Type B pancreatic cell (in vitro differentiated cells): ENCODE results near the gene NR2C1. TPM values are rescaled to one million over a fixed set of nuclear protein-coding genes. Genes with fewer than 3 reads are reported as not detected.

Source experiments
- DNase-seq: peaks from one replicate; pipeline ENCODE4 v3.0.0; 2021; ENCODE audit warnings: mixed read lengths; ENCODE audit not compliant: unreplicated experiment; ENCODE audit errors: extremely low spot score
- H3K27ac Mint-ChIP-seq: 2 replicates; pipeline ENCODE4 v1.8.0; 2021; ENCODE audit warnings: mild to moderate bottlenecking, mixed read lengths
- H3K27me3 Mint-ChIP-seq: 2 replicates; pipeline ENCODE4 v1.8.0; 2021; ENCODE audit warnings: mixed read lengths
- H3K36me3 Mint-ChIP-seq: 2 replicates; pipeline ENCODE4 v1.8.0; 2021; ENCODE audit warnings: mixed read lengths
- H3K4me1 Mint-ChIP-seq: one replicate; pipeline ENCODE4 v1.8.0; 2021; ENCODE audit warnings: mixed read lengths; ENCODE audit not compliant: unreplicated experiment
- H3K4me3 Mint-ChIP-seq: 2 replicates; pipeline ENCODE4 v1.8.0; 2021; ENCODE audit warnings: mild to moderate bottlenecking, mixed read lengths
- H3K9me3 Mint-ChIP-seq: 2 replicates; pipeline ENCODE4 v1.8.0; 2021; ENCODE audit warnings: mixed read lengths
- total RNA-seq: library from RNA; stranded (reverse); gene quantifications from 2 replicates; pipeline ENCODE4 v1.2.1, GENCODE V29; 2021; ENCODE audit warnings: low replicate concordance
- TF ChIP-seq, protein P1 (sequence below): fragments of 200-600 bp; sonication (generic); conservative IDR thresholded peaks from 2 replicates; pipeline ENCODE4 v1.5.0; 2021; ENCODE audit warnings: antibody characterized with exemption, mild to moderate bottlenecking

The NR2C1 gene
- total RNA-seq, 1 donor from 2014 or later = 51.5 TPM

DNA sequence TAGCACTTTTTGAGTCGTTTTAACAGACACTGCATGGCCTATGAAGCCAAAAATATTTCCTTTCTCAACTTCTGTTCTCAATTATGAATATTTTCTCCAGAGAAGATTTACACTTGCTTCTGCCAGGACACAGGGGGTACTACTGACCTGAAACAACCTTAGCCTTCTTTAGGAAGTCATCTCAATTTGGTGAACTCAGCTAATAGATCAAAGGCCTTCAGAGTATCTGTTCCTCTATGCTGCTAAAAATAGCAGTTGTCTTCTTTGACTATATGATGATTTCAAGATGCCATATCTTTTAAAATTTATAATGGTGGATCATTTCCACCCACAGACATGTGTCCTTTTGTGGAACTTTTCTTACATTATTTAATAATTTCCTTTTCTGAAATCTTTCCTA, 55.9 kb downstream of the NR2C1 start:
- H3K9me3 Mint-ChIP-seq = no peaks in the 10 kb centered on the region
- H3K36me3 Mint-ChIP-seq = peaks cover 5% of the 10 kb centered on the region

DNA sequence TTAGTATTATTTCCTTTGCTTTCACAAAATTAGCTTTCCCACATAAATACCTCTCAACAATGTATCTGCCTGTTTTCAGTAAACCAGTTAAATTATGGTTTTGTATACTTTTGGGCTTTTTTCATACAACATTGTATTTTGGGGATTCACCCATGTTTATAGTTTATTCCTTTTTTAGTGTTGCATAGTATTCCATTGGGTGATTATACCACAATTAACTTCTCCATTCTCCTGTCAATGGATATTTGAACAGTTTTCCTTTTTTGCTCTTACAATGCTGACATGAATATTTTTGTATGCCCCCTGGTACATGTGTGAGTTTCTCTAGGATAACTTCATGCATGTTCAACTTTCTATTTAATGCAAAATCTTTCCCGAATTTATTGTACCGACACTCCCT, 57.3 kb downstream of the NR2C1 start:
- TF ChIP-seq, protein P1, sequence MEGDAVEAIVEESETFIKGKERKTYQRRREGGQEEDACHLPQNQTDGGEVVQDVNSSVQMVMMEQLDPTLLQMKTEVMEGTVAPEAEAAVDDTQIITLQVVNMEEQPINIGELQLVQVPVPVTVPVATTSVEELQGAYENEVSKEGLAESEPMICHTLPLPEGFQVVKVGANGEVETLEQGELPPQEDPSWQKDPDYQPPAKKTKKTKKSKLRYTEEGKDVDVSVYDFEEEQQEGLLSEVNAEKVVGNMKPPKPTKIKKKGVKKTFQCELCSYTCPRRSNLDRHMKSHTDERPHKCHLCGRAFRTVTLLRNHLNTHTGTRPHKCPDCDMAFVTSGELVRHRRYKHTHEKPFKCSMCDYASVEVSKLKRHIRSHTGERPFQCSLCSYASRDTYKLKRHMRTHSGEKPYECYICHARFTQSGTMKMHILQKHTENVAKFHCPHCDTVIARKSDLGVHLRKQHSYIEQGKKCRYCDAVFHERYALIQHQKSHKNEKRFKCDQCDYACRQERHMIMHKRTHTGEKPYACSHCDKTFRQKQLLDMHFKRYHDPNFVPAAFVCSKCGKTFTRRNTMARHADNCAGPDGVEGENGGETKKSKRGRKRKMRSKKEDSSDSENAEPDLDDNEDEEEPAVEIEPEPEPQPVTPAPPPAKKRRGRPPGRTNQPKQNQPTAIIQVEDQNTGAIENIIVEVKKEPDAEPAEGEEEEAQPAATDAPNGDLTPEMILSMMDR = no peak
- Mint-ChIP-seq H3K4me1 (no peaks in the 10 kb centered on the region), H3K9me3 (no peaks in the 10 kb centered on the region), H3K4me3 (no peak overlapping the region), H3K27me3 (no peaks in the 10 kb centered on the region), H3K27ac (no peak overlapping the region), H3K36me3 (peaks cover 5% of the 10 kb centered on the region)
- no peak for DNase-seq

More for the DNA sequence above, 55.9 kb downstream of the NR2C1 start:
- H3K4me3 Mint-ChIP-seq = no peak overlapping the region
- no peaks in the 10 kb centered on the region for H3K4me1 Mint-ChIP-seq
- DNase-seq = no peak
- no peak overlapping the region for H3K27ac Mint-ChIP-seq
- no peaks in the 10 kb centered on the region for H3K27me3 Mint-ChIP-seq
- TF ChIP-seq, protein P1 = no peak

DNA sequence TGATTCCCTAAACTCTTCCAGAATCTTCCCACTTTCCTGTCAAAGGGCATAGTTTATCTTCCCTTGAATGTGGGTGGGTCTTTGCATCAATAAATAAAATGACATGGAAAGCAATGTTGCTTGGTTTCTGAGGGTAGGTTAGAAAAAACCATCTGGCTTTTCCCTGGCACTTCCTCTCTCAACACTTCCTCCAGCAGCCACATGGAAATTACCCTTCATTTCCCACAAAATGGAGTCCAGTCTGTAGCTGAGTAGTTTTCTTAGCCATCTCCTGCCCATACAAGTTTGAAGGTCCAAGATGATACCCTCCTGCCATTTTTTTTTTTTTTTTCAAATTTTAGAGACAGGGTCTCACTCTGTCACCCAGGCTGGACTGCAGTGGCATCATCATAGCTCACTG, 58.9 kb downstream of the NR2C1 start:
- H3K4me3 Mint-ChIP-seq = no peak overlapping the region
- H3K4me1 Mint-ChIP-seq = no peaks in the 10 kb centered on the region
- H3K36me3 Mint-ChIP-seq = peaks cover 1% of the 10 kb centered on the region
- TF ChIP-seq, protein P1 = no peak
- H3K9me3 Mint-ChIP-seq = no peaks in the 10 kb centered on the region
- no peaks in the 10 kb centered on the region for H3K27me3 Mint-ChIP-seq
- no peak for DNase-seq
- no peak overlapping the region for H3K27ac Mint-ChIP-seq

DNA sequence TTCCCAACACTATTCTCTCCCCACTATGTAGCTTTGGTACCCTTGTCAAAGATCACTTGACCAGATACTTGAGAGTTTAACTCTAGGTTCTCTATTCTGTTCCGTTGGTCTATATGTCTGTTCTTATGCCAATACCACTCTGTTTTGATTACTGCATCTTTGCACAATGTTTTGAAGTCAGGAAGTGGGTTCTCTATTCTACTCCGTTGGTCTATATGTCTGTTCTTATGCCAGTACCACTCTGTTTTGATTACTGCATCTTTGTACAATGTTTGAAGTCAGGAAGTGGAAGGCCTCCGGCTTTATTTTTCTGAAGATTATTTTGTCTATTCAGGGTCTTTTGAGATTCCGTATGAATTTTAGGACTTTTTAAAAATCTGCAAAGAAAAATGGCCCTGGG, 67.2 kb downstream of the NR2C1 start:
- Mint-ChIP-seq H3K27ac (no peak overlapping the region), H3K4me3 (no peak overlapping the region), H3K27me3 (no peaks in the 10 kb centered on the region), H3K9me3 (peaks cover 13% of the 10 kb centered on the region), H3K36me3 (peaks cover 7% of the 10 kb centered on the region), H3K4me1 (peaks cover 9% of the 10 kb centered on the region)
- DNase-seq = no peak
- TF ChIP-seq, protein P1 = no peak

DNA sequence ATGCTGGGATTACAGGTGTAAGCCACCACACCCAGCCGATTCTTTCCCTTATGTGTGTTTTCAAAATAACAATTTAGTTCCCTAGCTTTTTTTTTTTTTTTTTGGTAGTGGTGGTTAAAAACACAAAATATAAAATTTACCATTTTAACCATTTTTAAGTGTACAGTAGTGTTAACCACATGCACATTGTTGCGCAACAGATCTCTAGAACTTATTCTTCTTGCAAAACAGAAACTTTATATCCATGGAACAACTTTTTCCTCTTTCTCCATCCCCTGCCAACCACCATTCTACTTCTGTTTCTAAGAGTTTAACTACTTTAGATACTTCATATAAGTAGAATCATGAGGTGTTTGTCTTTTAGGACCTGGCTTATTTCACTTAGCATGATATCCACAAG, 68.8 kb downstream of the NR2C1 start:
- peak overlapping the region; percentile 32 for H3K4me3 Mint-ChIP-seq
- H3K36me3 Mint-ChIP-seq = peaks cover 13% of the 10 kb centered on the region
- H3K9me3 Mint-ChIP-seq = peaks cover 13% of the 10 kb centered on the region
- TF ChIP-seq, protein P1 = no peak
- H3K4me1 Mint-ChIP-seq = peaks cover 15% of the 10 kb centered on the region
- H3K27me3 Mint-ChIP-seq = no peaks in the 10 kb centered on the region
- H3K27ac Mint-ChIP-seq = no peak overlapping the region
- no peak for DNase-seq

DNA sequence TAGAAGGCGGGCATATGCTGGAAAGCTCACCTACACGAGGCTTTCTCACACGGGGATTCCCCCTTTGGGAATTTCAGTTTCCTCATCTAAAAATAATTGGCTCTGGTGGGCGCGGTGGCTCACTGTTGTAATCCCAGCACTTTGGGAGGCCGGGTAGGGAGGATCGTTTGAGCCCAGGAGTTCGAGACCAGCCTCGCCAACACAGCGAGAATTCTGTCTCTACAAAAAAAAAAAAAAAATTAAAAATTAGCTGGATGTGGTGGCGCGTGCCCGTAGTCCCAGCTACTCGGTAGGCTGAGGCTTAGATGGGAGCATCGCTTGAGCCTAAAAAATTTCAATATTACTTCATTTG, 69.5 kb downstream of the NR2C1 start:
- Mint-ChIP-seq H3K27me3 (no peaks in the 10 kb centered on the region), H3K36me3 (peaks cover 20% of the 10 kb centered on the region), H3K9me3 (peaks cover 13% of the 10 kb centered on the region), H3K4me1 (peaks cover 22% of the 10 kb centered on the region), H3K4me3 (peak overlapping the region; percentile 97), H3K27ac (peak overlapping the region; percentile 94)
- DNase-seq = no peak
- TF ChIP-seq, protein P1 = no peak
